ENCODE data around the gene PLCG1.
A peak's percentile ranks its signal among the peaks of the same experiment; 100 is the strongest.

Gene PLCG1

DNA sequence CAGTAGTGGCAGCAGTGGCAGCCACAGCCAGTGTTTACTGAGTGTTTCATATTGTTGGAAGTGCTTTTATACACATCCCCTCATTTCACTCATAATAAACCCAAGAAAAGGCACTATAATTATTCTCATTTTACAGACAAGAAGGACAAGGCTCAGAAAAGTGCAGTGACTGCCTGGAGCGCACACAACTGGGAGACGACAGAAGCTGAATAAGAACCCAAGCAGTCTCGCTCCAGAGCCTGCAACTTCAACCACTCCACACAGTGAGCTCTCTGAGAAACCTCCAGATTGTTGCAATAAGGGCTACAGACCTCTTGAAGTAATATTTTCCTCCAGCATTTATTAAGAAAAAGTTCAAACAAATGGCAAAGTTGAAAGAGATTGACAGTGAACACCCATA, 76.9 kb downstream of the PLCG1 start:
- no peak for DNase-seq (ENCODE audit: low read depth)

DNA sequence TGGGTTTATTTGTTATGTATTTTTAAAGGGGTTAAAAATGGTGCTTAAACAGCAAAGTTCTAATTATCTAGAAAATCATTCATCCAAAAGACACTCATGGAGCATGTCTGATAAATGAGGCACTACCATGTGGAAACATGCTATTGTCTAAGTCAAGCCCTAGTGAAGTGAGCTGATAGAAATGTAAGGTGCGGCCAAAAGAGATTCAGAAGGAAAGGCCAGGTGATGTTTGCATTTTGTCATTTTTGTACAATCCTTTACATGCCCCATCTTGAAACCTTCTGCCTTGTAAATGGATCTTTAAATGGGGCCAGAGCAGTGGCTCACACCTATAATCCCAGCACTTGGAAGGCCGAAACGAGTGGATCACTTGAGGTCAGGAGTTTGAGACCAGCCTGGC, 77.3 kb downstream of the PLCG1 start:
- no peak for DNase-seq (ENCODE audit: low read depth)

- no peak for DNase-seq (ENCODE audit: low read depth)
Observed at GRCh38 chr20:41217422-41217821, 80.1 kb downstream of the PLCG1 start.

- peak; percentile 57 for DNase-seq (ENCODE audit: low read depth)
Observed at GRCh38 chr20:41218466-41218865, 81.1 kb downstream of the PLCG1 start.

GRCh38 chr20:41219824-41220223, 82.5 kb downstream of the PLCG1 start:
- DNase-seq (ENCODE audit: low read depth) = no peak

DNA sequence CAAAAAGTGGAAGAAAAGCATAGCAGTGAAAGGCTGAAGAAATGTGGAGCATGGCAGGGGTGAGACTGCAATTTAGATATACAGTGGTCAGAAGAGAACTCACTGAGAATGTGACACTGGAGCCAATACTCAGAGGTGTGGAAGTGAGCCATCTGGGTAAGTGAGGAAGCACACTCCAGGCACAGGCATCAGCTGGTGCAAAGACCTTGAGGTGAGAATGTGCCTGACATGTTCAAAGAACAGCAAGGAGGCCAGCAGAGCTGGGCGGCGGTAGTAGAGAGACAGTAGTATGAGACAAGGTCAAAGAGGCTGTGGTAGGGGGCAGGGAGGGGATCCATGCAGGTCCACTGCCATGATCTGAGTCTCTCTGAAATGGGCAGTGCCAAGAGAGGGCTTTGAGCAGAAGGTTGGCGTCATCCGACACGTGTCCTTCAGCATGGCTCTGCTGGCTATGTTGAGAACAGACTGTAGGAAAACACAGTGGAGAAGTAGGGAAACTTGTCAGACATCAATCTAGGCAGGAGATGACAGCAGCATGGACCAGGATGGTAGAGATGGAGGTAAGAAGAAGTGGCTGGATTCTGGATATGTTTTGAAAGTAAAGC, 84.4 kb downstream of the PLCG1 start:
- DNase-seq (ENCODE audit: low read depth) = no peak

DNA sequence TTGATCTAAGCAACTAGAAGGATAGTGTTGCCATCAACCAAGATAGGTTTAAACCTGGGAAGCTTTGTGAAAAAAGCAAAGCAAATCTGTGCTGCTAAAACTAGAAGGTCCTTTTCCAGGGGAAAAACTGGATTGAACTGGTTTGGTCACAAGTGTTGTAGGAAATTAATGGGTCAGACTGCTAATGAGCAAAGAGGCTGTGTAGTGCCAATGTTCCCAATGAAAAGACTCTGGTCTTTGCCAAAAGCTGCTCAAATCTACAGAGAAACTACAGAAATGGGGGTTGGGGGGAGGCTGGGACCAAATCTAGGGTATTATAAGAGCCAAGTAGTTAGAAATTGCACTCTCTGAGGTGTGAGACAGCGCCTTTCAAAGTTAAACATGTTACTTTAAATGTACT, 85.0 kb downstream of the PLCG1 start:
- no peak for DNase-seq (ENCODE audit: low read depth)

DNA sequence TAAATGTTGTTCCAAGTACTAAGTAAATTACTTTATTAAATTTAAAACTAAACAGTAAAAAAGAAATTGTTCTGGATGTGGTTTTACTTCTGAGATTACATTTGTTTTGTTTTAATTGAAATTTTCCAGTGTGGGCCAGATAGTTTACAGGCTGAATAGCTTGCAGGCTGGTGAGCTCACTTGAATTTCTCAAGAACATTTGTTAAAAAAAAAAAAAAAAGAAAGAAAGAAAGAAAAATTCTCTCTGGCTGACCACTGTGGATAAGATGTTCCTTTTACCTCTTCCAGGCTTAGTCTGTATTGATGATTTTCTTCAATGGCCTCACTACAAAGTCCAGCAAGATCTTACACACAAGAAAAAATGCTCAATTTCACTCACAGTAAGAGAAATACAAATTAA, 85.4 kb downstream of the PLCG1 start:
- no peak for DNase-seq (ENCODE audit: low read depth)

- DNase-seq (ENCODE audit: low read depth) = no peak
Observed at GRCh38 chr20:41223112-41223511, 85.8 kb downstream of the PLCG1 start.

DNA sequence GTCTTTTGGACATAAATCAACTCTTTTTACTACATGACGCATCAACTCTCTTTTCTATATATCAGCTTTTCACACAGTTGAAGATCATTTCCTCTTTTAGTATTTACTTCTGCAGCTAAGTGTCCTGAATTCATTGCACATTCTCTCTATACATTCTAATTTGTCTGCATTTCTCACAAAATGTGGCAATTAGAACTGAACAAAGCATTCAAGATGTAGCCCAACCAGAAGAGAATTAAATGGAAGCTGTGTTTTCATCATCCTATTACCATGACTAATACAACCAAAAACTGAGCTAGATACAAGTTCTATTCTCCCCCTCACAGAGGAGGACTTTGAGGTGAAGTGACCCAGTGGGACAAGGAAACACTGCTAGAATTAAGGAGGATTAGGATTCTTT, 86.9 kb downstream of the PLCG1 start:
- no peak for DNase-seq (ENCODE audit: low read depth)

GRCh38 chr20:41225091-41225490, 87.7 kb downstream of the PLCG1 start:
- DNase-seq (ENCODE audit: low read depth) = no peak

DNA sequence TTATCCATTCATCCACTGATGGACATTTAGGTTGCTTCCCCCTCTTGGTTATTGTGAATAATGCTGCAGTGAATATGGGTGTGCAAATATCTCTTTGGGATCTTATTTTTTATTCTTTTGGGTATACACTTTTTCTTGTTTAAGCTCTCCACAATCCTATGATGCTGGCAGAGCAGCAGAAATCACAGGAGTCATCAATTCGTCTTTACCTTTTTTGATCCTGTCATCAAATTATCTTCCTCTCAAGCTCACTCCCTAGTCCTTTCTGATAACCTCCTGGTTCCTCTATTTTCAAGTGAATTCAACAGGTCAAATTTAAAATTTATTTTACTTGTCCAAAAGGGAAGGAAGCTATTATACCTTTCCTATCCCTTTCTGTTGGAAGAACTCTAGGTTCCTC, 89.1 kb downstream of the PLCG1 start:
- DNase-seq (ENCODE audit: low read depth) = no peak
